Kidney (tissue), 14 donors: Measurements from ENCODE around the gene CLEC4D. TPM values are rescaled to one million over a fixed set of nuclear protein-coding genes. Genes with fewer than 3 reads are reported as not detected.
"Not testable (repeated sequence)": the region's sequence is repeated elsewhere in the genome, so short reads cannot be mapped to it uniquely, and the experiment has no call there.

Experiments used
- DNase-seq, 5 donors: peaks; one replicate each; pipeline ENCODE4 v3.0.0-alpha.2; 2013 to 2020
- FAIRE-seq: peaks from 2 replicates; lab custom pipeline; 2012; peaks lifted over from hg19 to GRCh38; lab: Jason Lieb, UNC
- H3K27ac ChIP-seq, 2 donors: one replicate each; pipeline ENCODE4 v1.7.0; 2013; ENCODE audit warnings: low read depth in 2 of 2, low read length in 2 of 2, inconsistent platforms in 1 of 2
- H3K27me3 ChIP-seq: one replicate; pipeline ENCODE4 v1.7.1; 2013; ENCODE audit warnings: low read length, inconsistent platforms; ENCODE audit not compliant: control insufficient read depth, insufficient read depth
- H3K36me3 ChIP-seq, 3 donors: one replicate each; pipeline versions ENCODE4 v1.7.0 to v1.7.1; 2013; ENCODE audit warnings: low read length in 3 of 3, control low read depth in 1 of 3, inconsistent platforms in 1 of 3; ENCODE audit not compliant: insufficient read depth in 3 of 3, control insufficient read depth in 2 of 3
- H3K4me1 ChIP-seq, 3 donors: one replicate each; pipeline versions ENCODE4 v1.7.0 to v1.7.1; 2013; ENCODE audit warnings: low read length in 3 of 3, inconsistent platforms in 1 of 3, low read depth in 1 of 3; ENCODE audit not compliant: control insufficient read depth in 2 of 3, insufficient read depth in 2 of 3
- H3K4me3 ChIP-seq, 3 donors: one replicate each; pipeline versions ENCODE4 v1.7.0 to v1.8.1; 2013; ENCODE audit warnings: low read length in 3 of 3, control low read depth in 1 of 3, inconsistent platforms in 1 of 3
- H3K9ac ChIP-seq, 3 donors: one replicate each; pipeline versions ENCODE4 v1.7.0 to v1.7.1; 2013; ENCODE audit warnings: low read length in 3 of 3, control low read depth in 1 of 3, inconsistent platforms in 1 of 3
- H3K9me3 ChIP-seq, 3 donors: one replicate each; pipeline versions ENCODE4 v1.7.0 to v1.7.1; 2013; ENCODE audit warnings: low read length in 3 of 3, control low read depth in 1 of 3, inconsistent platforms in 1 of 3; ENCODE audit not compliant: control insufficient read depth in 2 of 3, insufficient read depth in 1 of 3
- CTCF ChIP-seq: IDR thresholded peaks from 3 replicates; pipeline ENCODE4 v1.5.1; 2012; ENCODE audit warnings: mild to moderate bottlenecking, moderate library complexity, borderline replicate concordance; ENCODE audit not compliant: insufficient read depth; ENCODE audit errors: extremely low read depth
- intact Hi-C: fragments of 100-400 bp; cut with DNase I; formaldehyde crosslinking; loops from one replicate; pipeline ENCODE4 v1.11.1; 2022
- polyA plus RNA-seq: library from polyadenylated mRNA; stranded (reverse); fragments of 350-450 nt; fragmentation: Illumina TruSeq; extraction: RNeasy Lipid Tissue Mini Kit (QIAGEN cat#74804); gene quantifications from one replicate; pipeline ENCODE4 v1.2.3, GENCODE V29; 2014; ENCODE audit warnings: low read depth, low replicate concordance; ENCODE audit not compliant: insufficient read depth
- total RNA-seq: library from RNA; stranded (reverse); fragmentation: NEBNext Ultra II Directional; extraction: Animal tissue kit (Norgen Biotek cat#: 25700); gene quantifications from one replicate; pipeline ENCODE4 v1.2.1, GENCODE V29; 2021
- donor health status: control.
- donor health status: control.
- donor health status: control.
- donor health status: control.
- donor health status: control.
- donor health status: DM: yes; HTN: yes; CAD: no.
- donor health status: Normal renal cell carcinoma (clear cell type).

CLEC4D gene
- total and polyA plus RNA-seq, 2 donors from 2014 or later = 0.41 TPM; not detected in 1

- no peak overlapping the region for H3K27ac ChIP-seq
- intact Hi-C loops = no loop called here
Observed at GRCh38 chr12:8519171-8519570, 5.9 kb downstream of the CLEC4D start.

GRCh38 chr12:8527250-8528130 is 14.2 kb downstream of the CLEC4D start:
- DNase-seq = peak in 1 of 5 donors; percentile 51
- intact Hi-C loops = no loop called here
- no peak for FAIRE-seq
- H3K9ac ChIP-seq = no peak overlapping the region
- no peak overlapping the region for H3K27ac ChIP-seq
- H3K27me3 ChIP-seq = no peaks in the 10 kb centered on the region
- no peaks in the 10 kb centered on the region for H3K9me3 ChIP-seq
- no peaks in the 10 kb centered on the region for H3K36me3 ChIP-seq
- TF ChIP-seq CTCF = no peak
- H3K4me3 ChIP-seq = no peak overlapping the region
- H3K4me1 ChIP-seq = no peaks in the 10 kb centered on the region

More at GRCh38 chr12:8519171-8519570, 5.9 kb downstream of the CLEC4D start:
- Histone ChIP-seq H3K9ac (no peak overlapping the region), H3K4me1 (no peaks in the 10 kb centered on the region), H3K4me3 (no peak overlapping the region), H3K36me3 (no peaks in the 10 kb centered on the region), H3K27me3 (no peaks in the 10 kb centered on the region), H3K9me3 (no peaks in the 10 kb centered on the region)
- no peak for FAIRE-seq
- DNase-seq = no peak
- TF ChIP-seq CTCF = no peak

- no peak overlapping the region for H3K4me3 ChIP-seq
- FAIRE-seq (no peak), DNase-seq (no peak)
- intact Hi-C loops = no loop called here
- no peak overlapping the region for H3K9ac ChIP-seq
- H3K9me3 ChIP-seq = no peaks in the 10 kb centered on the region
- TF ChIP-seq CTCF = no peak
- H3K27ac ChIP-seq = no peak overlapping the region
- no peaks in the 10 kb centered on the region for H3K4me1 ChIP-seq
- H3K36me3 ChIP-seq = no peaks in the 10 kb centered on the region
- H3K27me3 ChIP-seq = no peaks in the 10 kb centered on the region
Observed at GRCh38 chr12:8532045-8532444, 18.7 kb downstream of the CLEC4D start.

GRCh38 chr12:8537820-8538219 is 24.5 kb downstream of the CLEC4D start:
- H3K36me3 ChIP-seq, DNase-seq, H3K9ac ChIP-seq, H3K9me3 ChIP-seq, FAIRE-seq, H3K27me3 ChIP-seq, H3K27ac ChIP-seq, H3K4me3 ChIP-seq, H3K4me1 ChIP-seq, intact Hi-C loops: not testable (repeated sequence)

GRCh38 chr12:8540831-8541230 is 27.5 kb downstream of the CLEC4D start, which contains the start of gene CLEC4E:
Gene CLEC4E (minus strand): TSS chr12:8540905. CDS start chr12:8540797, 108 bp downstream.
- not testable (repeated sequence) for H3K27me3 ChIP-seq, H3K4me1 ChIP-seq, H3K9me3 ChIP-seq, H3K36me3 ChIP-seq, H3K27ac ChIP-seq, H3K4me3 ChIP-seq, DNase-seq, H3K9ac ChIP-seq
- FAIRE-seq = peak; percentile 38
- intact Hi-C loops = loop anchor here (10.0 kb wide), 1 partner anchor 504 kb away; no protein-coding TSS in a partner anchor
